ENCODE measurements around the gene CACYBP.

CACYBP gene

GRCh38 chr1:174999936-175000696 lies at the start of gene CACYBP:
TSS of gene CACYBP (plus strand) at chr1:174999947. CDS start at chr1:175000181, 234 bp downstream.
- no peak for DNase-seq

- no peak for DNase-seq
These were observed 46.3 kb upstream of the CACYBP start for GRCh38 chr1:174953285-174954072.

GRCh38 chr1:174954073-174954460 lies 45.7 kb upstream of the CACYBP start:
- no peak for DNase-seq

- DNase-seq, result no peak
These were observed 44.8 kb upstream of the CACYBP start for GRCh38 chr1:174954671-174955669.

GRCh38 chr1:174956086-174956485 lies 43.7 kb upstream of the CACYBP start:
- DNase-seq, result no peak

- DNase-seq, result no peak
These were observed 42.8 kb upstream of the CACYBP start for GRCh38 chr1:174956976-174957375.

- no peak for DNase-seq
These were observed 41.9 kb upstream of the CACYBP start for GRCh38 chr1:174957829-174958228.

- no peak for DNase-seq
These were observed 41.4 kb upstream of the CACYBP start for GRCh38 chr1:174958396-174958795.

- DNase-seq, result no peak
These were observed 39.4 kb upstream of the CACYBP start for GRCh38 chr1:174960362-174960761.

GRCh38 chr1:174963529-174964125 lies 36.1 kb upstream of the CACYBP start:
- DNase-seq, result no peak

- no peak for DNase-seq
These were observed 35.3 kb upstream of the CACYBP start for GRCh38 chr1:174964261-174964971.

- no peak for DNase-seq
These were observed 34.8 kb upstream of the CACYBP start for GRCh38 chr1:174964972-174965361.

- DNase-seq, result no peak
These were observed 34.3 kb upstream of the CACYBP start for GRCh38 chr1:174965362-174966007.

- DNase-seq, result no peak
These were observed 33.7 kb upstream of the CACYBP start for GRCh38 chr1:174966008-174966572.

GRCh38 chr1:174967845-174968705 lies 31.7 kb upstream of the CACYBP start:
- DNase-seq, result no peak

GRCh38 chr1:174968750-174969244 lies 30.9 kb upstream of the CACYBP start:
- DNase-seq, result no peak

GRCh38 chr1:174969977-174970376 lies 29.8 kb upstream of the CACYBP start:
- no peak for DNase-seq

GRCh38 chr1:174971466-174971865 lies 28.3 kb upstream of the CACYBP start:
- no peak for DNase-seq

GRCh38 chr1:174971902-174972301 lies 27.8 kb upstream of the CACYBP start:
- DNase-seq, result no peak

GRCh38 chr1:174974711-174975119 lies 25.0 kb upstream of the CACYBP start:
- DNase-seq, result no peak

Data from activated naive CD4-positive, alpha-beta T cell treated with anti-CD3 and anti-CD28 coated beads, Interleukin-2, amount 50 U/mL, for 16 hours (primary cell).